LHCN-M2 (cell line): Measurements from ENCODE around the gene RNH1. TPM values are rescaled to one million over a fixed set of nuclear protein-coding genes. Genes with fewer than 3 reads are reported as not detected.
A peak's percentile ranks its signal among the peaks of the same experiment; 100 is the strongest.

Source experiments
- DNase-seq: peaks from one replicate; pipeline ENCODE4 v3.0.0-alpha.2; 2012; ENCODE audit warnings: low read depth
- total RNA-seq: library from RNA; depleted of rRNA; stranded (reverse); fragments of >200 nt; gene quantifications from 2 replicates; pipeline ENCODE4 v1.2.3, GENCODE V29; 2014

The RNH1 gene
- total RNA-seq, 1 experiment from 2014 or later, result 287 TPM

DNA sequence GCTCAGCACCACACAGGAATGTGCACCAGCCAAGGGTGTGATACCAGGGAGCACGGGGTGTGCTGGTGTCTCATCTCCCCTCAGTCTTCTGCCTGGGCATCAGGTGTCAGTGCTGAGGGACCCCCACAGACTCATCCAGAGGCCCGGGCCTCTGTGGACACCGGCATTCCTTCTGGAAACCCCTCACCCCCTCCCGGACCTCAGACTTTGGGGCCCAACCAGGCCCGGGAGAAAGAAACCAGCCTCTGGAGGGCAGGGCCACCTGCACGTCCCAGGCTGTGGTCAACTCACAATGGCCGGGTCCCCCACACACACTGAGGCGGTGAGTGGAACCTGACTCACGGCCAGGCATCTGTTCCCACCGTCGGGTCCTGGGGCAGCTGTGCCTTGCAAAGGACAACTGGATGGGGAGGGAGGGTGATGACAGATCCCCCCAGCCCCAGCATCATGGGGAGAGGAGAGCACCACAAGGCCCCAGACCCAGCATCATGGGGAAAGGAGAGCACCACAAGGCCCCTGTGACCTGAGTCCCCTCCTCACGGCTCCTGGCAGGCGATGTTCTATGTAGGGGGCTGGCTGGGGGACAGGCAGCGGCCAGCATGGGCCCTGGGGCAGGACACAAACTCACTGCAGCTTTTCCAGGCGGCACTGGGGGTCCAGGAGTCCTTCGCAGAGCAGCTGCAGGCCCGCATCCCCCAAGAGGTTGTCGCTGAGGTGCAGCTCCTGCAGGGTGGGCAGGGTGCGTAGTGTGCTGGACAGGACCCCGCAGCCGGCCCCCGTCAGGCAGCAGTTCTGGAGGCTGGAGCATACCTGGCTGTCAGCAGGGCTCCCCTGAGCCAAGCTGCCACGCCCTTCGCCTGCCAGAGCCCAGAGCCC lies 7.6 kb downstream of the RNH1 start:
- DNase-seq, result no peak

DNA sequence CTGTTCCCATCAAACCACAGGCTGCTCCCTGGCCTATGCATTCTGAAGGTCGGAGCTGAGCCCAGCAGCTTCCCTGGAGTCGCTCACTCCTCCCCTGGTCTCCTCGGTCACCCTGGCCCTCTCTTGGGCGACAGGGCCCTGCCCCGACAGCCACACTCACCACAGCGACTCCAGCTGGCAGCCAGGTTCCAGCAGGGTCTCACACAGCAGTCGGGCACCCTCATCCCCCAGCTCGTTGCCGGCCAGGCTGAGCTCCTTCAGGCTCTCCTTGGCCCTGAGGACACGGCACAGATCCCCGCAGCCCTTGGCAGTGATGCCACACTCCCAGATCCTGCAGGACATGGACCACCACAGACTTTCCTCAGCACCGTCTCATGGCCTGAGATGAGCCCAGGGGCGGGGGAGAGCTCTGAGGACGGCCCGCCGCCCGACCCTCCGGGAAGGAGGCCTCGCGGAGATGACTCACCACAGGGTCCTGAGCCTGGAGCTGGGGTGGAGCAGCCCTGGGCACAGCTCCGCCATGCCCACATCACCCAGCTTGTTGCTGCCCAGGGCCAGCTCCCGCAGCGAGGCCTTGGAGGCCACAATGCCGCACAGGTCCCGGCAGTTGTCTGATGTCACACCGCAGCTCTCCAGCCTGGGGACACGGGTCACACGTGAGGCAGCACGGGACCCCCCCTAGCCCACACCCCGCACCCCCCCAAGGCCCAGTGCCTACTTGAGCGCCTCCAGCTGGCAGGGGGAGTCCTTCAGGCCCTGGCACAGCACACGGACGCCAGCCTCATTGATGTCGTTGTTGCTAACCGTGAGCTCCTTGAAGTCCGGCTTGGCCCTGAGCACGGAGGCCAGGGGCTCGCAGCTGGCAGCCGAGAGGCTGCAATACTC lies 8.5 kb downstream of the RNH1 start:
- DNase-seq, result no peak

DNA sequence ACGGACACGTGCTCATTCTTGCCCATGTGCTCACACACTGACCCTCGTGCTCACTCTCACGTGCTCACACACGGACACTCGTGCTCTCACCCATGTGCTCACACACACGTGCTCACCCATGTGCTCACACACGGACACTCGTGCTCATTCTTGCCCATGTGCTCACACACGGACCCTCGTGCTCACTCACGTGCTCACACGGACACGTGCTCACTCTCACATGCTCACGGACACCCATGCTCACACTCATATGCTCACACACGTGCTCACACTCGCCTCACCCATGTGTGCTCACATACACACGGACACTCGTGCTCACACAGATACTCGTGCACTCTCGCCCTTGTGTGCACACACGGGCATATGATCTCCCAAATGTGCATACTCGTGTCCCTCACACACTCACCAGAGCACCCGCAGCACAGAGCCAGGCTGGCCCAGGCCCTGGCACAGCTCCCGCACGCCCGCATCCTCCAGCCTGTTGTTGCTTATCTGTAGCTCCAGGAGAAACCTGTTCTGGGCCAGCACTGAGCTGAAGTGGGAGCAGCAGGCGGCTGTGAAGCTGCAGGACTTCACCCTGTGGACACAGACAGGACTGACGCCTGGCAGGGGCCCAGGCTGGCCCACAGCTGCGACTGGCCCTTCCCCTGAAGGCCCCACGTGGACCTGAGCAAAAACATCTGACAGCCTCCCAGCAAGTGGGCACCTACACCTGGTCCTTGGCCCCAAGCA lies 9.3 kb downstream of the RNH1 start:
- no peak for DNase-seq

DNA sequence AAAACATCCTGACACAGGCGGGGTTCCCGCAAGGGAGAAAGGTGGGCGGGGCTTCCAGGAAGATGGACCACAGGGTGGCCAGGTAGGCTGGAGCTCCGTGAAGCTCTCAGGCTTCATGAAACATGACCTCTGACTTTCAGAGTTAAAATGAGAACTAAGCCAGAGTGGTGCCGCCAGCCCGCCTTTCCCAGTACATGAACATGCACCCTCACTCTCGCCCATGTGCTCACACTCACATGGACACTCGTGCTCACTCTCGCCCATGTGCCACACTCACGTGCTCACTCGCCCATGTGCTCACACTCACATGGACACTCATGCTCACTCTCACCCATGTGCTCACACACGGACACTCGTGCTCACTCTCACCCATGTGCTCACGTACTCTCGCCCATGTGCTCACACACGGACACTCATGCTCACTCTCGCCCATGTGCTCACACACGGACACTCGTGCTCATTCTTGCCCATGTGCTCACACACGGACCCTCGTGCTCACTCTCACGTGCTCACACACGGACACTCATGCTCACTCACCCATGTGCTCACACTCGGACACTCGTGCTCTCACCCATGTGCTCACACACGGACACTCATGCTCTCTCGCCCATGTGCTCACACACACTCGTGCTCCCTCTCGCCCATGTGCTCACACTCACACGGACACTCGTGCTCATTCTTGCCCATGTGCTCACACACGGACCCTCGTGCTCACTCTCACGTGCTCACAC lies 10.0 kb downstream of the RNH1 start:
- no peak for DNase-seq

DNA sequence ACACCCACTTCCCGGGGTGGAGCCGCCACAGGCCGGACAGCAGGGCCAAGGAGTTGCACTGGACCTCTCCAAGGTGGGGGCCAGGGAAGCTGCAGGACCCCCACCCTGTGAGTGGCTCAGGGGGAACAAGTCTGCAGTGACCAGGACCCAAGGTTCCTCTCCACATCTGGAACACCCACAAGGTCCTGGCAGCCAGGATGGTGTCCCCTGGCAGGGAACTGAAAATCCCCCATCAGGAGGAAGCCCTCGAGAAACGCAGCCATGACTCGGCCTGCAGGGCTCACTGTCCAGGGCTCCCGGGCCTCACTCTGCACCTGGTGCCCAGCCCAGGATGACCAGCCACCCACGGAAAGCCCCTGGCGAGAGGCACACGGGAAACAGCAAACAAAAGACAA lies 11.5 kb downstream of the RNH1 start:
- DNase-seq, result peak; percentile 39

DNA sequence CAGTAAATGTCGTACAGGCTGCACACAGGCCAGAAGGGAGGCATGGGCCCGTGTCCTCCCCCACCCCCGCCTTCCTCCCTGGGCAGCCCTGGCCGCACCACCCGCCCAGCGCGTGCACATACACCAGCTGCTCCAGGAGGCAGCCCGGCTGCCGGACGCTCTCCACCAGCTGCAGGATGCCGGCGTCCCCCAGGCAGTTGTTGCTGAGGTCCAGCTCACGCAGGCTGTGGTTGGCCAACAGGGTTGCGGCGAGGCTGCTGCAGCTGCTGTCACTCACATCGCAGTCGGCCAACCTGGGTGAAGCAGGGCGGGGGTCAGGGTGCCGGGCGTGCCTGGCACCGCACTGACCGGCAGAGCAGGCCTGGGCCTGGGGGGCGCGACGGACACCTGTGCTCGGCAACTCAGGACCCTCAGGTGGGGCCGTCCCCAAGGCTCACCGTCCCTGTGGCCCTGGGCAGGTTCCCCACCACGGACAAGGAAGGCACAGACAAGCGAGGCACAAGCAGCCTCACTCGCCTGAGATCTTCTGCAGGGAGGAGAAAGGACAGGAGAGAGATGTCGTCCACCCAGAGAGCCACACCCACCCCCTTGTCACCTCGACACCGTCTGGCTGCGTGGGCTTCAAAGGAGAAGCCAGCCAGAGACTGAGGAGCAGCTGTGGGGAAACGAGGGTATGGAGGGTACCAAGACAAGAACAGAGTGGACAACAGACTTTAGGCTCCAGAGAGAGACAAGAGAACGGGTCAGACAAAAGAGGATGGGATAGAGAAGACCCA lies 12.1 kb downstream of the RNH1 start:
- DNase-seq, result peak; percentile 91

GRCh38 chr11:492427-493226 lies 14.4 kb downstream of the RNH1 start:
- DNase-seq, result no peak

DNA sequence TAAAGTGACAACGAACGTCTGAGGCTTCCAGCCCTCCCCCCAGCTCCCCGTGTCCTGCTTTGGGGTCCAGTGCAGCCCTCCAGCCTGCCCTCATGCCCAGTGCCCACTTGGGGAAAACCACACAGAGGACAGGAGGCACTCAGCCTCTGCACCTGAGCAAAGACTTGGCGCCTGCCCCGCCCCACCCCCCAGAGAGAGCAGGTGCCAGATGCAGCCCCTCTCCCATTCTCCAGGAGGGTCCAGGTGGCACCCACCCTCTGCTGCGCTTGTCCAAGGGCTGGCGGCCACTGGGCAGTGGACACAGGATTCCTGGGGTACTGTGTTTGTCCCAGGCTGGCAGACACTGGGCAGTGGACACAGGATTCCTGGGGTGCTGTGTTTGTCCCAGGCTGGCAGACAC lies 15.7 kb downstream of the RNH1 start:
- no peak for DNase-seq

DNA sequence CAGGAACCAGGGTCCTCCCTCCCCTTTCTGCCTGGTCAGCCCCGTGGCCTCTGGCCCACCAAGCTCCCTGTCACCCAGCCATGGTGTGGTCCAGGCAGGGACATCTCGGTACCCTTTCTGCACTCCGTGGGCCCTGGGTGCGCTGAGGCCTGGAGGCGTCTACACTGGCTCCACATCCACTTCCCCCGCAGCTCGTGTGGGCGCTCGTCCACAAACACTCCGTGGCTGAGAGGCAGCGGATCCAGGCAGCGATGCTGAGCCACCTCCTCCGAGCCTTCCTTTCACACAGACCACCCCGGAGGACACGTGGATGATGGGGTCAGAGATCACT lies 16.1 kb downstream of the RNH1 start:
- DNase-seq, result no peak

- DNase-seq, result no peak
Measured at GRCh38 chr11:490186-490929, 16.7 kb downstream of the RNH1 start.

- no peak for DNase-seq
Measured at GRCh38 chr11:489610-490185, 17.3 kb downstream of the RNH1 start.

- DNase-seq, result no peak
Measured at GRCh38 chr11:488992-489391, 18.1 kb downstream of the RNH1 start.

- no peak for DNase-seq
Measured at GRCh38 chr11:488579-488978, 18.5 kb downstream of the RNH1 start.

- DNase-seq, result no peak
Measured at GRCh38 chr11:488062-488461, 19.0 kb downstream of the RNH1 start.

DNA sequence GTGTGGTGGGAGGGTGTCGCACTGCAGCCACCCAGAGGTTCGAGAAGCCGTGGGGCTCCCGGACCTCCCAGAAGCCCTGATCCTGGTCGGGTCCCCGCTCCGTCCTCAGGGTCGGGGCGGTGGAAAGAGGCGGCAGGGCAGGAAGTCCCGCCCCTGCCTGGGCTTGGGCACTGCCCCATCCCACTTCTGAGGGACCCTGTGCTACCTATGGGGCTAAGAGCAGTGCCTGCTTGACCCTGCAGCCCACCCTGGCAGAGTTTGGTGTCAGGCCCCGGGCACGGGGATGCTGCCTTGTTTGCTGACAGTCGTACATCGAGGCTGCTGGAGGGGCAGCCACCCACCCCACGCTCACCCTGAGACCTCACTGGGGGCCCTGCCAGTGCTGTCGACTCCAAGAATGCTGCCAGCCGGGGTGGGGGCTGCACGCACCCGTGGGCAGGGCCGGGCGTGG lies 19.4 kb downstream of the RNH1 start:
- no peak for DNase-seq

DNA sequence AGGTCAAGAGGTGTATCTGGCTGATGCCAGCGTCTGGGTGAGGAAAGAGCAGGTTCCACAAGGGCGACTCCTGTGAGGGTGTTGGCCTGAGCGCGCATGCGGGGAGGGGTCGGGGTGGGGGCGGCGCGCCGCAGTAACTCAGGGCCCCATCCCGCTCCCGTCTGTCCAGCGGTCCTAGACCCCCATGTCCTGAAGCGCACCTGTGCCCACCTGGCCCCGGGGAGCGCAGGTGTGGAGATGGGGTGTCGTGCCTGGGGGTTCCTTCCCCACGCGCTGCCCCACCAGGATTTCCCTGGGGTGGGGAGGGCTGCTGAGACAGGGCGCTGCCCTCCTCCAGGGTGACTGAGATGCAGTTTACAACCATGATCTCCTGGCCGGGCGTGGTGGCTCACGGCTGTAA lies 20.9 kb downstream of the RNH1 start:
- no peak for DNase-seq

DNA sequence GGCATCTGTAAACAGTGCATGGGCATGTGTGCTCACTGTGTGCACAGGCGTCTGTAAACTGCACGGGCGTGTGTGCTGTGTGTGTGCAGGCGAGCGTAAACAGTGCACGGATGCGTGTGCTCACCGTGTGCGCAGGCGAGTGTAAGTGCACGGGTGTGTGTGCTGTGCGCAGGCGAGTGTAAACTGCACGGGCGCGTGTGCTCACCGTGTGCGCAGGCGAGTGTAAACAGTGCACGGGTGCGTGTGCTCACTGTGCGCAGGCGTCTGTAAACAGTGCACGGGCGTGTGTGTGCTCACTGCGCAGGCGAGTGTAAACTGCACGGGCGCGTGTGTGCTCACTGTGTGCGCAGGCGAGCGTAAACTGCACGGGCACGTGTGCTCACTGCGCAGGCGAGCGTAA lies 22.4 kb downstream of the RNH1 start:
- no peak for DNase-seq

DNA sequence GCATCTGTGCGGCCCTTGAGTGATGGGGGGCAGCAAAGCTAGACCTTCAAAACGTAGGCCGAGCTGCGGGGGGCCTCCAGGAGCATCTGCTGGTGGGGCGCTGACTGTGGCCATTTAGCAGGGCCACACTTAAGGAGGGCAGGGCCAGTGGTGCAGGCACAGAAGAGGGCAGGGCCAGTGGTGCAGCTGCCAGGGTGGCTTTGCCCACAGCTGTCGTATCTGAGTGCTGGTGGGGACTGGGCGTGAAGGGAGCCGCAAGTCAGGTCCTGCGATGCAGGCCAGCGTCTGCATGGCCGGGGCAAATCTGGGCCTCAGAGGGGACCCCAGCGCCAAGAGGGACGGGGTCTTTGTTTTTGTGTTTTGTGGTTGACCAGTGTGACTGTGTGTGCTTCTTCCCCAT lies 27.7 kb downstream of the RNH1 start:
- DNase-seq, result no peak
